Ovary (tissue), 9 donors: ENCODE results near the gene PLA2G2E. TPM values are rescaled to one million over a fixed set of nuclear protein-coding genes. Genes with fewer than 3 reads are reported as not detected.

Experiments
- DNase-seq, 5 donors: peaks; one replicate each; pipeline ENCODE4 v3.0.0-alpha.2; 2019 to 2020
- H3K27ac ChIP-seq, 2 donors: fragments of 200-600 bp; one replicate each; pipeline versions ENCODE4 v1.5.1 to v1.8.0; 2019 to 2022
- H3K27me3 ChIP-seq: fragments of 200-600 bp; one replicate; pipeline ENCODE4 v1.8.0; 2022
- H3K36me3 ChIP-seq: fragments of 200-600 bp; sonication (generic); one replicate; pipeline ENCODE4 v1.5.1; 2019
- H3K4me1 ChIP-seq: one replicate; pipeline ENCODE4 v1.8.1; 2013; ENCODE audit warnings: mild to moderate bottlenecking, moderate library complexity; ENCODE audit not compliant: insufficient read depth
- H3K4me3 ChIP-seq: fragments of 200-600 bp; sonication (generic); one replicate; pipeline ENCODE4 v1.5.1; 2017
- H3K9me3 ChIP-seq, 2 donors: fragments of 200-600 bp in 1 of 2; sonication (generic) in 1 of 2; one replicate each; pipeline versions ENCODE4 v1.5.1 to v1.8.1; 2013 to 2019; ENCODE audit warnings: mild to moderate bottlenecking in 1 of 2, moderate library complexity in 1 of 2
- CTCF ChIP-seq, 3 donors: fragments of 450-650 bp in 2 of 3; fragments of 200-600 bp in 1 of 3; IDR thresholded peaks; one replicate each; pipeline versions ENCODE4 v1.5.1 to v1.8.0; 2016 to 2022; ENCODE audit warnings: antibody characterized with exemption in 3 of 3, mild to moderate bottlenecking in 1 of 3
- EP300 ChIP-seq: sonication (generic); formaldehyde crosslinking; IDR thresholded peaks from one replicate; pipeline ENCODE4 v1.6.1; 2017; ENCODE audit warnings: antibody characterized with exemption
- POLR2A ChIP-seq: fragments of 450-650 bp; IDR thresholded peaks from one replicate; pipeline ENCODE4 v1.6.1; 2017; ENCODE audit warnings: antibody characterized with exemption, mild to moderate bottlenecking, moderate library complexity
- WGBS, 3 donors: extraction: QIAGEN DNeasy Blood & Tissue Kit in 1 of 3; methylation state at CpG; one replicate each; pipeline versions ENCODE4 v1.1.5 to v1.1.7; 2013 to 2017; 5-methylcytosine and 5-hydroxymethylcytosine counted together
- intact Hi-C, 4 donors: fragments of 100-400 bp; cut with DNase I; formaldehyde crosslinking; loops; one replicate each; pipeline versions ENCODE4 v1.11.0 to v1.15.1; 2022 to 2023
- polyA plus RNA-seq, 2 donors: library from polyadenylated mRNA; stranded (reverse); fragments of 200-250 nt in 1 of 2; fragments of 350-450 nt in 1 of 2; fragmentation: Illumina TruSeq in 1 of 2; extraction: RNeasy Lipid Tissue Mini Kit (QIAGEN cat#74804) in 1 of 2; gene quantifications; one replicate each; pipeline ENCODE4 v1.2.3, GENCODE V29; 2013 to 2014
- total RNA-seq, 7 donors: library from RNA; depleted of rRNA in 2 of 7; stranded (reverse); fragments of >200 nt in 2 of 7; fragmentation: NEBNext Ultra II Directional in 3 of 7; extraction: Animal tissue kit (Norgen Biotek cat#: 25700) in 3 of 7; gene quantifications; one replicate each; pipeline versions ENCODE4 v1.1.0 to v1.2.4, GENCODE V29; 2016 to 2023
- donor health status: DM: no; HTN: no; CAD: no; lungs with moderate emphysema.
- donor health status: DM: no; HTN: no; CAD: no.
- donor health status: Bipolar disorder and iron deficiency.
- donor health status: DM: yes; HTN: yes; CAD: no.
- donor health status: DM: no; HTN: no; CAD: no.
- donor health status: DM: yes; HTN: yes; CAD: no.

Gene PLA2G2E
- total and polyA plus RNA-seq, 9 donors = not detected

- no peaks in the 10 kb centered on the region for H3K36me3 ChIP-seq
- no peaks in the 10 kb centered on the region for H3K27me3 ChIP-seq
- WGBS, 3 donors = 84 to 92% (median 89%) methylated on average over 6 of the region's 6 CpGs
- H3K27ac ChIP-seq = no peak overlapping the region
- intact Hi-C loops = no loop called here
- no peak for DNase-seq
- TF ChIP-seq CTCF (IDR thresholded peaks at IDR 0.05) (no peak), EP300 (no peak), POLR2A (no peak)
- no peaks in the 10 kb centered on the region for H3K9me3 ChIP-seq
- no peak overlapping the region for H3K4me3 ChIP-seq
- H3K4me1 ChIP-seq = peaks cover 3% of the 10 kb centered on the region
Measured at GRCh38 chr1:19892628-19893168, 30.7 kb downstream of the PLA2G2E start.

- no peak for TF ChIP-seq EP300
- TF ChIP-seq CTCF (IDR thresholded peaks at IDR 0.05) = no peak
- TF ChIP-seq POLR2A = no peak
- Histone ChIP-seq H3K27ac (no peak overlapping the region), H3K36me3 (no peaks in the 10 kb centered on the region), H3K9me3 (no peaks in the 10 kb centered on the region), H3K27me3 (no peaks in the 10 kb centered on the region), H3K4me1 (peaks cover 3% of the 10 kb centered on the region), H3K4me3 (no peak overlapping the region)
- no peak for DNase-seq
- intact Hi-C loops = no loop called here
- 93 to 98% (median 97%) methylated on average over 3 of the region's 3 CpGs for WGBS, 3 donors
Measured at GRCh38 chr1:19892129-19892528, 31.3 kb downstream of the PLA2G2E start.

GRCh38 chr1:19889656-19890055 lies 33.8 kb downstream of the PLA2G2E start:
- Histone ChIP-seq H3K27ac (no peak overlapping the region), H3K4me1 (peaks cover 3% of the 10 kb centered on the region), H3K27me3 (no peaks in the 10 kb centered on the region), H3K36me3 (no peaks in the 10 kb centered on the region), H3K9me3 (no peaks in the 10 kb centered on the region), H3K4me3 (no peak overlapping the region)
- intact Hi-C loops = no loop called here
- TF ChIP-seq CTCF (IDR thresholded peaks at IDR 0.05) = no peak
- no peak for TF ChIP-seq POLR2A
- TF ChIP-seq EP300 = no peak
- DNase-seq = no peak

- intact Hi-C loops = no loop called here
- Histone ChIP-seq H3K4me3 (no peak overlapping the region), H3K36me3 (no peaks in the 10 kb centered on the region), H3K27me3 (no peaks in the 10 kb centered on the region), H3K9me3 (no peaks in the 10 kb centered on the region), H3K27ac (no peak overlapping the region), H3K4me1 (peaks cover 9% of the 10 kb centered on the region)
- TF ChIP-seq POLR2A (no peak), CTCF (IDR thresholded peaks at IDR 0.05) (no peak), EP300 (no peak)
- 93 to 97% (median 95%) methylated on average over 1 of the region's 1 CpG for WGBS, 3 donors
- DNase-seq = no peak
Measured at GRCh38 chr1:19888112-19888511, 35.3 kb downstream of the PLA2G2E start.
